DMS79 treated with DMSO at 0.1 percent for 48 hours (cell line): ENCODE data around the gene ADM5.

ENCODE experiments used
- DNase-seq: peaks from one replicate; lab custom pipeline; 2025; lab: John Stamatoyannopoulos, UW

The ADM5 gene

GRCh38 chr19:49680421-49681351 lies 8.7 kb upstream of the ADM5 start:
- DNase-seq: peak; percentile 86

GRCh38 chr19:49681830-49682229 lies 7.6 kb upstream of the ADM5 start:
- no peak for DNase-seq

GRCh38 chr19:49682274-49682673 lies 7.1 kb upstream of the ADM5 start:
- no peak for DNase-seq

DNA sequence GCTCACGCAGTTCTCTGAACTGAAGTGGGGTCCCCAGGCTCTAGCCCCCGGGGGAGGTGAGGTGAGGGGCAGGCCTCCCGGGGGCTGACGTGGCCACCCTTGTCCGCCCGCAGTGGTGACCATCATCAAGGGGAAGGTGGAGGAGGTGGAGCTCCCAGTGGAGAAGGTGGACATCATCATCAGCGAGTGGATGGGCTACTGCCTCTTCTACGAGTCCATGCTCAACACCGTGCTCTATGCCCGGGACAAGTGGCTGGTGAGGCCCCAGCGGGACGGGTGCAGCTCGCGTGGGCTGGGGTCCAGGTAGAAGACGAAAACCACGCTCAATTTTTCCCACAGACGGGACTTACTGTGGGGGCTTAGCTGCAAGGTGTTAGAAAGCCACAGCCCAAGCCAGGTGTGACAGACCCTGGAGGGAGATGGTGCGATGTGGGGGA lies 5.6 kb upstream of the ADM5 start:
- no peak for DNase-seq

DNA sequence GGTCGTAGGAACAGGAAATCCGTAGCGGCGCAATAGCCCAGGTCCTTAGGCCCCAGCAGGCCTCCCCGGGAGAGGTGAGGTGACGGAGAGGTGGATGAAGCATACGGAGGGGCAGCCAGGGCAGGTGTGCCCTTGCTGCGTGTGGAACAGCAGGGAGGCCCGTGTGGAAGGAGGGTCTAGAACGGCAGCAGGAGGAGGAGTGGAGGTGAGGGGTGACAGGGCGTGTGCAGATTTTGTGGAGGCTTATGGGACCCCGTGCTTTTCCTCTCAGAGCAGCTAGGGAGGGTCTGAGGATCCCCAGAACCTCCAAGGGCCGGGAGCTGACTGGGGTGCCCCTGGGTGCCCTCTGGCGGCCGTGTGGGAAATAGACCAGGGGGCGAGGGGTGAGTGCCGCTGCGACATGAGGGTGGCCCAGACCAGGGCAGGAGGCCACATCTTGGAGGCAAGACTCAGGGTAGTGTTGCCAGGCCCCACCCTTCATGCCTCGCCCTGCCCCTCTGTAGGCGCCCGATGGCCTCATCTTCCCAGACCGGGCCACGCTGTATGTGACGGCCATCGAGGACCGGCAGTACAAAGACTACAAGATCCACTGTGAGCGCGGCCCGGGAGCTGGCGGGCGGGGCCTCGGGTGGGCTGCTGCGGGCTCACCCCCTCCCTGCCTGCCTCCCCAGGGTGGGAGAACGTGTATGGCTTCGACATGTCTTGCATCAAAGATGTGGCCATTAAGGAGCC lies 5.0 kb upstream of the ADM5 start:
- DNase-seq: no peak

GRCh38 chr19:49684983-49685553 lies 4.3 kb upstream of the ADM5 start:
- DNase-seq: no peak

GRCh38 chr19:49685845-49686332 lies 3.5 kb upstream of the ADM5 start:
- DNase-seq: no peak

- no peak for DNase-seq
Observed at GRCh38 chr19:49686503-49687088, 2.8 kb upstream of the ADM5 start.

- no peak for DNase-seq
Observed at GRCh38 chr19:49687150-49687549, 2.2 kb upstream of the ADM5 start.

- DNase-seq: no peak
Observed at GRCh38 chr19:49687566-49688316, 1.7 kb upstream of the ADM5 start.

DNA sequence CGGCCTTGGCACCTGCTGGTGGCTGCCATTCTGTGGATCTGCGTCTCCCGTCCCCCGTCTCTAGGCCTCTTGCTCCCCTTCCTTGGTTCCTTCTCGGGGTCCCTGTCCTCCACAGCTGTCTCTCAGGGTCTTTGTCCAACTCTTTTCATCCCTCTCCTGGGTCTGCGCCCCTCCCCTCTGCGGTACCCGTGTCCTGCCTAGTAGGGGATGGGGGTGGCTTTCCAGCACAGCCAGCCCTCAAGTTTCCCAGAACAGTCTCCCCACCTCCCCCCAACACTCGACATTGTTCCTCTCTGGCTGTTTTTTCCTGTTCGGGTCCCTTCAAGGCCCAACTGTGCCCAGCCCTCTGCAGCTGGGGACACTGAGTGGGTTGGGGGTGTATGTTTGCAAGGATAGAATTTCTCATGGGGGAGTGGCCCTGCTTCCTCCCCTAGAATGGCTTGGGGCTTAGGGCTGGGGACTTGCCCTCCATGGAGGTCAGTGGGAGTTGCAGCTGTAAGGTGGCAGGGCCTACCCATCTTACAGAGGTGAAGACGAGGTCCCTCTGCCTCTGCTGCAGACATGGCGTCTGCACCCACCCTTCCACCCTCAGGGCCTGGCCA lies 762 bp upstream of the ADM5 start:
- DNase-seq: no peak

- no peak for DNase-seq
Observed at GRCh38 chr19:49690079-49690655, 773 bp downstream of the ADM5 start.

GRCh38 chr19:49690656-49691242 lies 1.4 kb downstream of the ADM5 start, which contains the start of gene CPT1C:
CPT1C (plus strand) TSS chr19:49691116; CDS start chr19:49692253, 1,137 bp downstream.
- peak; percentile 97 for DNase-seq

DNA sequence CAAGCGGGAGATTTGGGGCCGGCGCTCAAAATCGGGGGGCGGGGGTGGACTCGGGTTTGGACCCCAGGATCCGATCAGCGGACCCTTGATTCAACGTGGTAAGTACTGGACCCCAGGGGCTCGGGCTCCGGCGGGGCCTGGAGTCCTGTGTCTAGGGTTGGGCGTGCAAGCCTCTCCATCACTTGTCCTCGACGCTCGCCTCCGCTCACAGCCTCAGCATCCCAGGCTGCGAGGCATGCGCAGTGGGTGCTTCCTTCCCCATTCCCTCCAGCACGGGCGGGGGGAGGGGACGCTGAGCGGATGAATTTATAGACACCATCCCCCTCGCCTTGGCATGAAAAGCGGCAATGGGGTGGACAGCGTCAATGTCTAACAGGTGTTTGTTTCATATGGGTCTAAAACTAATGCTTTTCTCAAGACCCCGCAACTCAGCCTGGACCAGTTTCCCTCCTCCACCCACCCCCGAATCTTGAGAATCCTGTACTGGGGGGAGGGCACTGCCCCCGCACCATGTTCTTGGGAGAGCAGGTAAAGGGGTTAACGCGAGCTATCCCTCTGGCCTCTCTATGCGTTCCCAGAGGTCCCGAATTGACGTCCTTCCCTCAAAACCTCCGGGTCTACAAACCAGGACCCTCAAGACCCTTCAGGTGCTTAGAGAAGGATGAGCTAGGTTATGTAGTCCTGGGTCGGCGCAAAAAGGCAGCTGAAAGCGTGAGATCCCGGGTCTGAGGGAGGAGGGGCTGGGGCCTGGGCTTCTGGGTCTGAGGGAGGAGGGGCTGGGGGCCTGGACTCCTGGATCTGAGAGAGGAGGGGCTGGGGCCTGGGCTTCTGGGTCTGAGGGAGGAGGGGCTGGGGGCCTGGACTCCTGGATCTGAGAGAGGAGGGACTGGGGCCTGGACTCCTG lies 2.1 kb downstream of the ADM5 start:
- DNase-seq: peak; percentile 80

DNA sequence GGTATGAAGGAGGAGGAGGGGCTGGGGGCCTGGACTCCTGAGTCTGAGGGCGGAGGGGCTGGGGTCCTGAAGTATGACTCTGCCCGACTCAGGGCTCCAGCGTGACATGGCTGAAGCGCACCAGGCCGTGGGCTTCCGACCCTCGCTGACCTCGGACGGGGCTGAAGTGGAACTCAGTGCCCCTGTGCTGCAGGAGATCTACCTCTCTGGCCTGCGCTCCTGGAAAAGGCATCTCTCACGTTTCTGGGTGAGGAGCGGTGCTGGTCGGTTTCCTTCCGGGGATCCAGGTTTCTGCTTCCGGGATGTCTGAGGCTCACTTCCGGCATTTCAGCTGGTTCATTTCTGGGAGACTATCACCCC lies 2.7 kb downstream of the ADM5 start:
- no peak for DNase-seq

GRCh38 chr19:49696115-49696514 lies 6.7 kb downstream of the ADM5 start:
- DNase-seq: no peak

GRCh38 chr19:49696865-49697264 lies 7.5 kb downstream of the ADM5 start:
- DNase-seq: no peak

- DNase-seq: no peak
Observed at GRCh38 chr19:49699364-49699763, 10.0 kb downstream of the ADM5 start.

DNA sequence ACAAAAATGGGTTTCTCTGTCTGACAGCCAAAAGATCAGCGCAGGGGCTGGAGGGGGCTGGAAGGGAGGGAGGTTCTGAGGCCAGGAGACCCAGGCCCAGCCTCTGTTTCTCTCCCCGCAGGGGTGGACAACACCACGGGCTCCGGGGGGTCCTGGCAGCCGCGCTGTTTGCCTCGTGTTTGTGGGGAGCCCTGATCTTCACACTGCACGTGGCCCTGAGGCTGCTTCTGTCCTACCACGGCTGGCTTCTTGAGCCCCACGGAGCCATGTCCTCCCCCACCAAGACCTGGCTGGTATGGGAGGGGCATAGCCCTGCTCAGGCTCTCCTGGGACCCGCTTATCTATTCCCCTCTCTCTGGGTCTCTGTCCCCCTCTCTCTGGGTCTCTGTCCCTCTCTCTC lies 11.2 kb downstream of the ADM5 start:
- no peak for DNase-seq
